ENCODE measurements around the gene CD8B2.
"Not testable (repeated sequence)": the region's sequence is repeated elsewhere in the genome, so short reads cannot be mapped to it uniquely, and the experiment has no call there.

Gene CD8B2

GRCh38 chr2:106513391-106513790 lies 26.2 kb downstream of the CD8B2 start:
- not testable (repeated sequence) for DNase-seq

DNA sequence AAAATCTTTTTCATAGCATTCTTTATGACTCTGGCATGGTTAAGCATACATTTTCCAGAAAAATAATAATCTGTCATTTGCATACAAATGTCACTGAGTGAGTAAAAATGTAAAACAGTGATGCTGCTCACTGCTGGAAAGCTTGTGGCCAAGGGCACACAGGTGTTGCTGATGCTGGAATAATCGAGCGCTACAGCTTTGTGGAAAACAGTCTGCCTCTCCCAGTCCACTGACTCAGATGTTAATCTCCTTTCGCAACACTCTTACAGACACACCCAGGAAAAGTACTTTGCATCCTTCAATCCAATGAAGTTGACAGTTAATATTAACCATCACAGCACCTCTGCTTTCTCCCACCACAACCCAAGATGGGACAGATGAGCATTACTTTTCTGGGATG lies 27.7 kb downstream of the CD8B2 start:
- DNase-seq: not testable (repeated sequence)

GRCh38 chr2:106516436-106516835 lies 29.3 kb downstream of the CD8B2 start:
- no peak for DNase-seq

GRCh38 chr2:106516864-106517263 lies 29.7 kb downstream of the CD8B2 start:
- no peak for DNase-seq

GRCh38 chr2:106517329-106517728 lies 30.2 kb downstream of the CD8B2 start:
- no peak for DNase-seq

- no peak for DNase-seq
These were observed 32.6 kb downstream of the CD8B2 start for GRCh38 chr2:106519767-106520166.

- no peak for DNase-seq
These were observed 33.9 kb downstream of the CD8B2 start for GRCh38 chr2:106521016-106521415.

GRCh38 chr2:106523976-106524665 lies 37.0 kb downstream of the CD8B2 start:
- DNase-seq: no peak

GRCh38 chr2:106530866-106531265 lies 43.7 kb downstream of the CD8B2 start:
- no peak for DNase-seq

- no peak for DNase-seq
These were observed 44.6 kb downstream of the CD8B2 start for GRCh38 chr2:106531676-106532214.

- DNase-seq: no peak
These were observed 45.1 kb downstream of the CD8B2 start for GRCh38 chr2:106532236-106532635.

- DNase-seq: no peak
These were observed 47.3 kb downstream of the CD8B2 start for GRCh38 chr2:106534471-106534870.

GRCh38 chr2:106536490-106536889 lies 49.3 kb downstream of the CD8B2 start:
- DNase-seq: no peak

DNA sequence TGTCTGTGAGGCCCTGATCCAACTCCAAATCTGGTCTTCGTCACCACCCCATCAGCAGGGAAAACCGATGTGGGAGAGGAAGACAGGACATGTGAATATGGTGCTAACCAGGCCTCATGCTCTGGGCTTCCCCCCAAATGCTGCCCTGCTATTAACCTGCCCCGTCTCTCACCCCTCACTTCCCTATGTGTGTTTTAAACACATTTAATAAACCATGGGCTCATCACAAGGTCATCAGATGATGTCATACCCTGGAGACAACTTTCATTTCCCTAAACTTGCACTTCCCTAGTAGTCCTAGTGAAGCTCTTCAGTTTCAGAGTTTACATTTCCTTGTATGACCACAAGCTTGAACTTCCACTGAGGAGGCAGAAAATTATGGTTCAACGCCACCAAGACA lies 49.9 kb downstream of the CD8B2 start:
- no peak for DNase-seq

GRCh38 chr2:106537791-106538191 lies 50.6 kb downstream of the CD8B2 start:
- DNase-seq: no peak

- no peak for DNase-seq
These were observed 53.7 kb downstream of the CD8B2 start for GRCh38 chr2:106540886-106541285.

DNA sequence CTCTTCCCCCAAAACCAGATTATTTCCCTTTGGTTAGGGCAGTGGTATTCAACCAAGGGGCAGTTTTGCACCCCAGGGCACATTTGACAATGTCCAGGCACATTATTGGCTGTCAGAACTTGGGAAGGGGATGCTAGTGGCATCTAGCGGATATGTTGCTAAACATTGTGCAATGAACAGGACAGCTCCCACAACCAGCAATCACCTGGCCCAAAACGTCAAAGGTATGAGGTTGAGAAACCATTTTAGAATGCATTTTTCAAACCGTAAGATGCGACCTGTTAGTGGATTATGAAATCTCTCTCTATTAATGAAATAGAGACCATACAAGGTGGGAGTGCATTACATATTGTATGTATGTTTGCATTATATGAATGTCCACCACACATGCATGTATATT lies 54.2 kb downstream of the CD8B2 start:
- no peak for DNase-seq

GRCh38 chr2:106542746-106543359 lies 55.7 kb downstream of the CD8B2 start:
- DNase-seq: no peak

DNA sequence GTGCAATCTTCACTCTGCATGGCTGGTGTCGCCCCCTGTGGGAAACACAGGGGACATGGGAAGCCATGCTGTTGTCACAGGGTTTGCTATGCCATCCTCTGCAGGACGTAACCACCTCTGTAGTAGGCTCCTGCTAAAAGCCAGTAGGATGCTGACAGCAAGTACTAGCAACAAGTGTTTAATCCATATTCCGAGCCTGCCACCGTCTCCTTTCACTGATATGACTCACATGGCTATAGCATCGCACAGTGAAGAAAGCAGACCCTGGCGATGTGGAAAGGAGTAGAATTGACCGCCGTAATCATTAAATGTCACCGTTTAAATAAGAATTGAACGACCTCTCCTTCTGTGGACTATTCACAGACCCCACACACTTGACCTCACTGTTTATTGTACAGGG lies 57.8 kb downstream of the CD8B2 start:
- no peak for DNase-seq

DNA sequence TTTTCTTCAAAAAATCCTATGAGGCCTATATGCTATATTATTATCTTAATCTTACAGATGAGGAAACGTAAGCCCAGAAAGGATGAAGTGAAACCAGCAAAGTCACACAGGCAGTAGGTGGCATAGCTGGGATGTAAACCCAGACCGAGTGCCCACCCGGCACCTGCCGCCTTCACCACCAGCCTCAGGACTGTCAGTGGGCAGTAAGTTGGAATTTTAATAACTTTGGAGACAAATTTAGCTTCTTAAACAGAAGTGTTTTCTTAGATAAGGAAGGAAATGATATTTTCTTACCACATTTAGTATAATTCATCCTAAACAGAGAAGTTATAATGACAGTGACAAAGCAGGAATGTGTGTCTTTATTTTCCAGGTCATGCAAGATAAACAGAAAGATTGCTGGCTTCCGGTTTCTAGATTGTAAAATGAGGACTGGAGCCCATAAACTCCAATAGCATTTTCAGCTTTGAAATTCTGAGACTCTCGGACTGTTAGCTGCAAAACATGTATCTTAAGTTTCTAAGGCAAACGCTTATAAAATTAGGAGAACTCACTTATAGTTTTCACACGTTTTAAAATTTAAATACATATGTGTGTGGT lies 59.3 kb downstream of the CD8B2 start:
- no peak for DNase-seq

- no peak for DNase-seq
These were observed 60.2 kb downstream of the CD8B2 start for GRCh38 chr2:106547164-106547903.

DNA sequence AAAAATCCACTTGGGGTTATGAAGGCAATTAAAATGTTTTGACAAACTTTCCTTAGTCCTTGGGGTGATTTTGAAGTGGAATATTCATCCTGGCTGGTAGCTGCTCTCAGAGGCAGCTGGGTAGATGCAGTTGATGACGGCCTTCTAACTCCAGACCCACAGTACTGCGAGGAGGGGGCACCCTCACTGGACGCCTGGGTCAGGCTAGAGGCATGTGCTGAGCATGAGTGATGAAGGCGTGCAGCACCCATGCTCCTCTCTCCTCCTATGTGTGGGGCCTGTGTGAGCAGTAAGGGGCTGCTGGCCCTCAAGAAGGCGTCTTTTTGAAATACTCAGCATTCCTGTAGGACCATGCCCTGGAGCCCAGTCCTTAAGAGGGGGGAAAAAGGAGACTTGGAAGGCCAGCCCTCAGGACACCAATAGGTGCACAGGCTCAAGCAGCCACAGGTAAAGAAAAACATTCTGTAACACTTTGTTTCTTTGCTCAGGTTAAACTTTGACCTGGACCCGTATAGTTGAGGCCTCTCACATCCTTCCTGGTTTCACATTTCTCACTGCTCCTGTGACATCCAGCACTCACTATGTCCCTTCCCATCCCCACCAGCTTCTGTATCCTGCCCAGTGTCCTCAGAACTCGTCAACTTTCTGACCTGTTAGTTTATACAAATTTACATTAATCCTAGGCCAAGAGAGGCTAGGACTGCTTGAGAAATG lies 64.4 kb downstream of the CD8B2 start:
- DNase-seq: no peak

- no peak for DNase-seq
These were observed 65.8 kb downstream of the CD8B2 start for GRCh38 chr2:106552921-106553320.
